ENCODE data around the gene LUZP2. TPM values are rescaled to one million over a fixed set of nuclear protein-coding genes. Genes with fewer than 3 reads are reported as not detected.

The LUZP2 gene
- total and polyA plus RNA-seq, 2 of the 8 experiments (the other 6 are each of a cell fraction or from before 2014, with no cell fraction given): 0.79 to 1.5 TPM

GRCh38 chr11:24747275-24748251 is 250.7 kb downstream of the LUZP2 start (continued):
- TF ChIP-seq CHD7 (IDR thresholded peaks at IDR 0.05; ENCODE audit: insufficient replicate concordance, low read length) (no peak), POU5F1 (IDR thresholded peaks at IDR 0.05; ENCODE audit: low read depth, low read length) (no peak), CBX5 (IDR thresholded peaks at IDR 0.05; ENCODE audit: low read depth, low read length) (no peak), POLR2AphosphoS5 (IDR thresholded peaks at IDR 0.05; ENCODE audit: low read depth, low read length) (no peak), KDM5A (IDR thresholded peaks at IDR 0.05; ENCODE audit: low read length) (no peak), SP1 (IDR thresholded peaks at IDR 0.05; ENCODE audit: low read depth, low read length) (no peak), KDM1A (IDR thresholded peaks at IDR 0.05; ENCODE audit: borderline replicate concordance, low read length) (no peak), SP4 (IDR thresholded peaks at IDR 0.05; ENCODE audit: low read length) (no peak), BRCA1 (IDR thresholded peaks at IDR 0.05; ENCODE audit: low read depth, low read length) (no peak)

Measured in H1 (cell line).